Omental fat pad (tissue), 4 donors: ENCODE data around the gene PCGF1. TPM values are rescaled to one million over a fixed set of nuclear protein-coding genes. Genes with fewer than 3 reads are reported as not detected.

ENCODE experiments used
- ATAC-seq: fragments of 150-250 bp; one replicate; pipeline ENCODE4 v1.9.1; 2016; ENCODE audit warnings: mild to moderate bottlenecking, moderate library complexity; ENCODE audit not compliant: low FRiP score
- DNase-seq: peaks from one replicate; pipeline ENCODE4 v3.0.0-alpha.2; 2019; ENCODE audit warnings: low spot score
- total RNA-seq, 4 donors: library from RNA; depleted of rRNA; stranded (reverse); fragments of >200 nt; gene quantifications; one replicate each; pipeline ENCODE4 v1.1.0, GENCODE V29; 2016
- TF ChIP-seq, protein P1 (sequence below), 3 donors: fragments of 450-650 bp; IDR thresholded peaks; one replicate each; pipeline ENCODE4 v1.5.1; 2016 to 2017; ENCODE audit warnings: antibody characterized with exemption in 3 of 3, mild to moderate bottlenecking in 3 of 3, moderate library complexity in 2 of 3

PCGF1 gene
- total RNA-seq, 4 donors from 2014 or later: 11.6 to 20.2 (median 16.8) TPM

DNA sequence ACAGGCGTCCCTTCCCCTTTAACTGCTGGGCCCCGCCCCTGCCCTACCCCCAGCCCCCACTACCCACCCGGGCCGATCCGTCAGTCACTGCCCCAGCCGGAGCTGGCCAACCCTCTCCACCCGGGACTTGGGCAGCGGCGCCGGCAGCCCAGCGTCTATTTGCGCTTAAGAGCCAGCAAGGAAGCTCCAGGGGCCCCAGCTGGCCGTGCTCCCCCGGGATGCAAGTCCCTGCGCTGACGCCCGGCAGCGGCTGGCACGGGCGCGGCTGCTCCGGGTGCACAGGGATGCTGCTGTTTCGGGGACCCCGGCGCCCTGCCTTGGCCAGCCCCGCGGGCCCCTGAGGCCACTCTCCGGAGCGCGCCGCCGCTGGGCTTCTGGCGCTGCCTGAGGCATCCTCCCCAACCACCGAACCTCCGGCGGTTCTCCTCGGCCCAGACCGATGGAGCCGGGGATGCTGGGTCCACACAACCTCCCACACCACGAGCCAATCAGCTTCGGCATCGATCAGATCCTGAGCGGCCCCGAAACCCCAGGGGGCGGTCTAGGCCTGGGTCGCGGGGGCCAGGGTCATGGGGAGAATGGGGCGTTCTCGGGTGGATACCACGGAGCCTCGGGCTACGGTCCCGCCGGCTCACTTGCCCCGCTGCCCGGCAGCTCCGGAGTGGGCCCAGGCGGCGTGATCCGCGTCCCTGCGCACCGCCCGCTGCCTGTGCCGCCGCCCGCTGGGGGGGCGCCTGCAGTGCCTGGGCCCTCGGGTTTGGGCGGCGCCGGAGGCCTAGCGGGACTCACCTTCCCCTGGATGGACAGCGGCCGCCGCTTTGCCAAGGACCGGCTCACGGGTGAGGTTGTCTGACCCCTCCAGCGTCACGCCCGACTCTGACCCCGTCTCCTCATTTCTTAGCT is 7.1 kb upstream of the PCGF1 start, which contains the start of gene TLX2:
TLX2 (plus strand) TSS at position 83 of the 903 bp plus-strand sequence; CDS start at position 440, 357 bp downstream.
- no peak for ATAC-seq
- TF ChIP-seq, protein P1, sequence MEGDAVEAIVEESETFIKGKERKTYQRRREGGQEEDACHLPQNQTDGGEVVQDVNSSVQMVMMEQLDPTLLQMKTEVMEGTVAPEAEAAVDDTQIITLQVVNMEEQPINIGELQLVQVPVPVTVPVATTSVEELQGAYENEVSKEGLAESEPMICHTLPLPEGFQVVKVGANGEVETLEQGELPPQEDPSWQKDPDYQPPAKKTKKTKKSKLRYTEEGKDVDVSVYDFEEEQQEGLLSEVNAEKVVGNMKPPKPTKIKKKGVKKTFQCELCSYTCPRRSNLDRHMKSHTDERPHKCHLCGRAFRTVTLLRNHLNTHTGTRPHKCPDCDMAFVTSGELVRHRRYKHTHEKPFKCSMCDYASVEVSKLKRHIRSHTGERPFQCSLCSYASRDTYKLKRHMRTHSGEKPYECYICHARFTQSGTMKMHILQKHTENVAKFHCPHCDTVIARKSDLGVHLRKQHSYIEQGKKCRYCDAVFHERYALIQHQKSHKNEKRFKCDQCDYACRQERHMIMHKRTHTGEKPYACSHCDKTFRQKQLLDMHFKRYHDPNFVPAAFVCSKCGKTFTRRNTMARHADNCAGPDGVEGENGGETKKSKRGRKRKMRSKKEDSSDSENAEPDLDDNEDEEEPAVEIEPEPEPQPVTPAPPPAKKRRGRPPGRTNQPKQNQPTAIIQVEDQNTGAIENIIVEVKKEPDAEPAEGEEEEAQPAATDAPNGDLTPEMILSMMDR (IDR thresholded peaks at IDR 0.05): no peak
- no peak for DNase-seq

DNA sequence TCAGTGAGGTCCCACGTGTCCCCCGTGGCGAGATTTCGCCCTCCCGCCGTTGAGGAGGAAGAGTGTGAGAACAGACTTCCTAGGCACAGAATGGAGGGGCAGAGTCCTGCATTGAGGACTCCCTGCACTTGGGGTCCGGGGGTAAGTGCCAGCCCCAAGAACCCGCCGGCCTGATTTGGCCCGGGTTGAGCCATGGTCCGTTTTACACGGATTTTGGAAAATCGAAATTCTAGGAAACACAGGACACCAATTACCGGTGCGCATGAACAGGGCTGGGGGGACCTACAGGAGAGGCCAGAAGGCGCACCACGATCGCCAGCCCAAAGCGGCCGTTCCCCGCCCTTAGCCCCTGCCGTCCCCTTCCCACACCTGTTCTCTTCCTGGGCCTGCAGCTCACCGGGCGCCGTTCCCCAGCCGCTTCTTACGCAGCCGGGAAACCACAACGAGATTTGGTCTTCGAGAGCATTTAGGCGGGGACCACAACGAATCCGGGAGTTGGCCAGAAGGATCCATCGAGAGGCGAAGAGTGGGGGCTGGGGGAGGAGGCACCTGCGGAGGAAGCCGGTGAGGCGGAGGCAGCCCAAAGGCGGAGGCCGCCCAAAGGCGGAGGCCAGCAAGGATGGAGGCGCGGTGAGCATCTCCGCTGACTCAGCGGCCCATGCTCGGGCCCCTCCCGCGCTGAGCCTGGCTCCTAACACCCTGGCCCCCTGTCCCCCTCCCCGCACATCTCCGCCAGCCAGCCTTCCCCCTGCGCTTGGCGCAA is 6.3 kb upstream of the PCGF1 start:
- ATAC-seq (no peak), DNase-seq (no peak)
- TF ChIP-seq, protein P1 (IDR thresholded peaks at IDR 0.05): no peak

DNA sequence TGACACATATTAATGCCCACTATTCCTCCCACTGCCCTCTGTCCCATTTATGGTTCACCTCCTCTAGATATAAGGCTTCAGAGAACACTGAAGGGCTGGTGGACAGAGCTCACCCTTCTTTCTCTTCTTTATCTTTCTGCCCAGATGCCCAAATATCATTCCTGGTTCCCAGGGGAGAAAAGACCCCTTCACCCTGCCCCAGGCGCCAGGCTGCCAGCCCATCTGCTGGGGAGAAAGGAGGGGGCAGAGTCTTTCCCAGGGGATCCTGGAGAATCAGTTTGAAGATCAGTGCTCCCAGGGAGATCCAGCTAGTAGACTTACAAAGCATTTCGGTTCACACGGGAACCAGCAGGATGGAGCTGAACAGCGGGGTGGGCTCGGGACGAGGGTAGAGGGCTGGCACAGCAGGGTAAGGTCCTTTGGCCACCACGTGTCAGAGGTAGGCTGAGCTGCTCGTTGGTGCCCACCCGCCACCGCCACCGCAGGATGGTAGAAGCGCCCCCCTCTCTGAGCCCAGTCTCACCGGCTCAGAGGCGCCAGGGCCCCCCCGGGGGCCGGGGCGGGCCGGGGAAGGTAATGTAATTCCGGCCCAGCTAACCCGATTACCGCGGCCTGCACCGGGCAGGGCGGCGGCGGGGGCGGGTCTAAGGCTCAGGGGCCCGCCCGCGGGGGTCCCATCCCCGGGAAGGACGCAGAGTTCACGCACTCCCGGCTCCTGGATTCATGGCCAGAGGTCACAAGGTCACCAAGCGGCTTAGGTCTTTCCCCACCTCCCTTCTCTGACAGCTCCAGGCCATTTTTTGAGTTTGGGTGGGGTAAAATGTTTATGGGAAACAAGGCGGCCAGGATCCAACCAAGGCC is 5.5 kb upstream of the PCGF1 start:
- DNase-seq (no peak), ATAC-seq (no peak)
- TF ChIP-seq, protein P1 (IDR thresholded peaks at IDR 0.05): no peak

DNA sequence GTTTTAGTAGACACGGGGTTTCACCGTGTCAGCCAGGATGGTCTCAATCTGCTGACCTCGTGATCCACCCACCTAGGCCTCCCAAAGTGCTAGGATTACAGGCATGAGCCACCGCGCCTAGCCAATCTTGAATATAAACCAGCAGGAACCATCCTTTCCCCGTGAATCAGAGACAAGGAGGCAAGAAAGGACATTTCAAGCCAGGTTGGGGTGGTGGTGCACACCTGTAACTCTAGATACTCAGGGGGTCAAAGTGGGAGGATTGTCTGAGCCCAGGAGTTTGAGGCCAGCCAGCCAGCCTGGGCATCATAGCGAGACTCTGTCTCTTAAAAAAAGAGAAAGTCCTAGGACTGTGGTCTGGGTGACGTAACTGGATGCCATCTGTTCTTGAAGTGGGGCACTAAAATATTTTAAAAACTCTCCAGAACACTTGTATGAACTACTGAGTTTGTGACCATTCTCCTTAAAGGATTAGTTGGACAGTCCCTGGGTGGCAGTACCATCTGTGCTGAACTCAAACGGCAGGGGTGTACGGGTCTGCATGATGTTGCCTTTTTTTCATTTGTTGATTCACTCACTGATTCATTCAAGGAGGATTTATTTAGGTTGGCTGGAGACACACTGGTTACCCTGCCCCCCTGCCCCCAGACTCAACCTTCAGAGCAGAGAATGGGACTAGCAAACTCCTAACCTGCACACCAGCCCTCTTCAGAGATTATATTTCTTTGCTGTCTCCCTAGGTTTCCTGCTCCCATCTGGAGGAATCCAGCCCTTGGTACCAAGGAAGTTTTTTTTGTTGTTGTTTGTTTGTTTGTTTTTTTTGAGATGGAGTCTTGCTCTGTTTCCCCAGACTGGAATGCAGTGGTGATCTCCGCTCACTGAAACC is 3.9 kb upstream of the PCGF1 start:
- ATAC-seq (no peak), DNase-seq (no peak)
- TF ChIP-seq, protein P1 (IDR thresholded peaks at IDR 0.05): no peak

DNA sequence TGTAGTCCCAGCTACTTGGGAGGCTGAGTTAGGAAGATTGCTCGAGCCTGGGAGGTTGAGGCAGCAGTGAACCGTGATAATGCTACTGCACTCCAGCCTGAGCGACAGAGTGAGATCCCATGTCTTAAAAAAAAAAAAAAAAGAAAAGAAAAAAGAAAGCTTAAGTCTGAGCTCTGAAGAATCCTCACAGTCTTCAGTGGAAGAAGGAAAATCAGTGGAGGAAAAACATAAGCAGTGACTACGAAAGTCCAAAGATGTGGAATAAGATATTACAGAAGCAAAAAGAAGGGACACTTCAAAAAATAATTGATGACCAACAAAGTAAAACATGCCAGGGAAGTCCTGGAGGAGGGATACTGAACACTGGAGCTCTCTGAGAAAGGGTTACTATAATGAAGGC is 2.8 kb upstream of the PCGF1 start:
- no peak for DNase-seq
- TF ChIP-seq, protein P1 (IDR thresholded peaks at IDR 0.05): no peak

More for the DNA sequence above, 2.8 kb upstream of the PCGF1 start:
- ATAC-seq: no peak
